ENCODE results near the gene SLC7A1. TPM values are rescaled to one million over a fixed set of nuclear protein-coding genes. Genes with fewer than 3 reads are reported as not detected.

The SLC7A1 gene
- total and polyA plus RNA-seq, 3 experiments from 2014 or later, result 7.2 to 161 (median 152) TPM

DNA sequence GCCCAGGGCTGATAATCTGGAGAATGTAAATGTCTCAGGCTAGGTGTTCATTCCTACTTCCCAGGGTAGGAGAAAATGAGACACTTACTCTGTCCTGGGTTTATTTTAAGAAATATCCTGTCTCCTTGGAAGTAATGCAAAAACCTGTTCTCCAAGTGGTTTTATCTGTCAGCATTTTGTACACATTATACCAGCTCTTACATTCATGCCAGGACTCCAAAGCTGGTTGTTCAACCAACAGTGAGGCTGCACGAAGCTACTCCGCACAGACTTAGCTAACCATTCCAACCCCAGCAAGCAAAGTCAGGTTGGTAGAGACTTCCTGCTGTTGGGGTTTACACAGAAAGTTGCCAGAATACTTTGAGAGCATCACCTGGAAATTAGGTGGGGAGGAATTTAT lies 55.6 kb downstream of the SLC7A1 start:
- no peak overlapping the region for H3K27ac Mint-ChIP-seq
- CTCF ChIA-PET, result no interaction called here

GRCh38 chr13:29538652-29539040 lies 56.8 kb downstream of the SLC7A1 start:
- H3K36me3 Mint-ChIP-seq, result peaks cover 0 to 50% (median 12%) of the 10 kb centered on the region in 3 donors
- Histone ChIP-seq H3K4me3 (ENCODE audit: low read length) (no peak overlapping the region), H3K4me1 (ENCODE audit: insufficient read depth, low read length) (no peaks in the 10 kb centered on the region), H3K27ac (ENCODE audit: low read depth, low read length) (no peak overlapping the region), H3K36me3 (ENCODE audit: insufficient read depth, low read length) (no peaks in the 10 kb centered on the region), H3K9me3 (ENCODE audit: low read length) (no peaks in the 10 kb centered on the region), H3K27me3 (ENCODE audit: insufficient read depth, low read length, poor library complexity, severe bottlenecking) (no peaks in the 10 kb centered on the region)
- peaks cover 21 to 38% (median 29%) of the 10 kb centered on the region in 3 donors for H3K4me1 Mint-ChIP-seq
- no peak for DNase-seq
- no peaks in the 10 kb centered on the region for H3K9me3 Mint-ChIP-seq
- ChIA-PET CTCF (no interaction called here), POLR2A (no interaction called here)
- no peaks in the 10 kb centered on the region for H3K27me3 Mint-ChIP-seq
- H3K4me3 Mint-ChIP-seq, result no peak overlapping the region
- H3K27ac Mint-ChIP-seq, result peak overlapping the region in 3 of 8 donors; percentile 24 to 86 (median 58)

More for the DNA sequence above, 55.6 kb downstream of the SLC7A1 start:
- H3K36me3 Mint-ChIP-seq, result peaks cover 0 to 44% (median 13%) of the 10 kb centered on the region in 3 donors
- no peak overlapping the region for H3K4me3 Mint-ChIP-seq
- no peak overlapping the region for H3K27ac ChIP-seq (ENCODE audit: low read depth, low read length)
- H3K9me3 Mint-ChIP-seq, result no peaks in the 10 kb centered on the region
- H3K36me3 ChIP-seq (ENCODE audit: insufficient read depth, low read length), result no peaks in the 10 kb centered on the region
- H3K4me1 Mint-ChIP-seq, result peaks cover 21 to 41% (median 38%) of the 10 kb centered on the region in 3 donors
- no peak overlapping the region for H3K4me3 ChIP-seq (ENCODE audit: low read length)
- no peaks in the 10 kb centered on the region for H3K27me3 ChIP-seq (ENCODE audit: insufficient read depth, low read length, poor library complexity, severe bottlenecking)
- no peaks in the 10 kb centered on the region for H3K4me1 ChIP-seq (ENCODE audit: insufficient read depth, low read length)
- no peaks in the 10 kb centered on the region for H3K27me3 Mint-ChIP-seq
- DNase-seq, result no peak
- POLR2A ChIA-PET, result no interaction called here
- no peaks in the 10 kb centered on the region for H3K9me3 ChIP-seq (ENCODE audit: low read length)

- no peak for DNase-seq
- Histone ChIP-seq H3K4me3 (ENCODE audit: low read length) (no peak overlapping the region), H3K27ac (ENCODE audit: low read depth, low read length) (no peak overlapping the region), H3K27me3 (ENCODE audit: insufficient read depth, low read length, poor library complexity, severe bottlenecking) (no peaks in the 10 kb centered on the region), H3K36me3 (ENCODE audit: insufficient read depth, low read length) (peaks cover 1% of the 10 kb centered on the region), H3K4me1 (ENCODE audit: insufficient read depth, low read length) (no peaks in the 10 kb centered on the region), H3K9me3 (ENCODE audit: low read length) (no peaks in the 10 kb centered on the region)
- H3K27me3 Mint-ChIP-seq, result no peaks in the 10 kb centered on the region
- no peaks in the 10 kb centered on the region for H3K9me3 Mint-ChIP-seq
- H3K4me3 Mint-ChIP-seq, result no peak overlapping the region
- H3K27ac Mint-ChIP-seq, result peak overlapping the region in 6 of 8 donors; percentile 10 to 86 (median 42)
- peaks cover 21 to 38% (median 24%) of the 10 kb centered on the region in 3 donors for H3K4me1 Mint-ChIP-seq
- ChIA-PET CTCF (no interaction called here), POLR2A (no interaction called here)
- peaks cover 0 to 50% (median 14%) of the 10 kb centered on the region in 3 donors for H3K36me3 Mint-ChIP-seq
Observed at GRCh38 chr13:29537736-29538651, 57.5 kb downstream of the SLC7A1 start.

- H3K27ac ChIP-seq (ENCODE audit: low read depth, low read length), result no peak overlapping the region
- peaks cover 0 to 59% (median 14%) of the 10 kb centered on the region in 3 donors for H3K36me3 Mint-ChIP-seq
- H3K4me1 ChIP-seq (ENCODE audit: insufficient read depth, low read length), result no peaks in the 10 kb centered on the region
- no peak overlapping the region for H3K4me3 Mint-ChIP-seq
- H3K27me3 ChIP-seq (ENCODE audit: insufficient read depth, low read length, poor library complexity, severe bottlenecking), result no peaks in the 10 kb centered on the region
- peaks cover 19 to 32% (median 19%) of the 10 kb centered on the region in 3 donors for H3K4me1 Mint-ChIP-seq
- no peaks in the 10 kb centered on the region for H3K9me3 ChIP-seq (ENCODE audit: low read length)
- no peaks in the 10 kb centered on the region for H3K27me3 Mint-ChIP-seq
- ChIA-PET POLR2A (no interaction called here), CTCF (no interaction called here)
- peak overlapping the region in 4 of 8 donors; percentile 12 to 63 (median 40) for H3K27ac Mint-ChIP-seq
- DNase-seq, result no peak
- peaks cover 10% of the 10 kb centered on the region for H3K36me3 ChIP-seq (ENCODE audit: insufficient read depth, low read length)
- H3K9me3 Mint-ChIP-seq, result no peaks in the 10 kb centered on the region
- H3K4me3 ChIP-seq (ENCODE audit: low read length), result no peak overlapping the region
Observed at GRCh38 chr13:29536853-29537252, 58.6 kb downstream of the SLC7A1 start.

- no peaks in the 10 kb centered on the region for H3K9me3 ChIP-seq (ENCODE audit: low read length)
- no peaks in the 10 kb centered on the region for H3K27me3 ChIP-seq (ENCODE audit: insufficient read depth, low read length, poor library complexity, severe bottlenecking)
- CTCF ChIA-PET, result no interaction called here
- H3K4me3 ChIP-seq (ENCODE audit: low read length), result no peak overlapping the region
- H3K27me3 Mint-ChIP-seq, result no peaks in the 10 kb centered on the region
- peaks cover 0 to 60% (median 12%) of the 10 kb centered on the region in 3 donors for H3K36me3 Mint-ChIP-seq
- H3K4me1 Mint-ChIP-seq, result peaks cover 13 to 24% (median 16%) of the 10 kb centered on the region in 3 donors
- H3K9me3 Mint-ChIP-seq, result no peaks in the 10 kb centered on the region
- H3K4me3 Mint-ChIP-seq, result no peak overlapping the region
- H3K36me3 ChIP-seq (ENCODE audit: insufficient read depth, low read length), result peaks cover 10% of the 10 kb centered on the region
- POLR2A ChIA-PET, result no interaction called here
- H3K4me1 ChIP-seq (ENCODE audit: insufficient read depth, low read length), result no peaks in the 10 kb centered on the region
- H3K27ac ChIP-seq (ENCODE audit: low read depth, low read length), result no peak overlapping the region
- H3K27ac Mint-ChIP-seq, result peak overlapping the region in 4 of 8 donors; percentile 15 to 73 (median 50)
- no peak for DNase-seq
Observed at GRCh38 chr13:29535663-29536655, 59.5 kb downstream of the SLC7A1 start.

- H3K36me3 ChIP-seq (ENCODE audit: insufficient read depth, low read length), result peaks cover 10% of the 10 kb centered on the region
- no peaks in the 10 kb centered on the region for H3K27me3 Mint-ChIP-seq
- no peaks in the 10 kb centered on the region for H3K27me3 ChIP-seq (ENCODE audit: insufficient read depth, low read length, poor library complexity, severe bottlenecking)
- POLR2A ChIA-PET, result no interaction called here
- no peak for DNase-seq
- peak overlapping the region in 1 of 8 donors; percentile 74 for H3K27ac Mint-ChIP-seq
- peaks cover 5 to 69% (median 18%) of the 10 kb centered on the region in 3 donors for H3K36me3 Mint-ChIP-seq
- H3K27ac ChIP-seq (ENCODE audit: low read depth, low read length), result no peak overlapping the region
- no peaks in the 10 kb centered on the region for H3K9me3 Mint-ChIP-seq
- H3K9me3 ChIP-seq (ENCODE audit: low read length), result no peaks in the 10 kb centered on the region
- CTCF ChIA-PET, result no interaction called here
- no peak overlapping the region for H3K4me3 Mint-ChIP-seq
- no peaks in the 10 kb centered on the region for H3K4me1 ChIP-seq (ENCODE audit: insufficient read depth, low read length)
- H3K4me1 Mint-ChIP-seq, result peaks cover 24 to 32% (median 25%) of the 10 kb centered on the region in 3 donors
- H3K4me3 ChIP-seq (ENCODE audit: low read length), result no peak overlapping the region
Observed at GRCh38 chr13:29534083-29534482, 61.4 kb downstream of the SLC7A1 start.

- Mint-ChIP-seq H3K36me3 (peaks cover 5 to 76% (median 20%) of the 10 kb centered on the region in 3 donors), H3K4me3 (no peak overlapping the region), H3K27ac (no peak overlapping the region), H3K27me3 (no peaks in the 10 kb centered on the region), H3K9me3 (no peaks in the 10 kb centered on the region), H3K4me1 (peaks cover 17 to 23% (median 22%) of the 10 kb centered on the region in 3 donors)
- POLR2A ChIA-PET, result no interaction called here
- no peaks in the 10 kb centered on the region for H3K27me3 ChIP-seq (ENCODE audit: insufficient read depth, low read length, poor library complexity, severe bottlenecking)
- CTCF ChIA-PET, result no interaction called here
- H3K4me1 ChIP-seq (ENCODE audit: insufficient read depth, low read length), result no peaks in the 10 kb centered on the region
- H3K9me3 ChIP-seq (ENCODE audit: low read length), result no peaks in the 10 kb centered on the region
- peaks cover 11% of the 10 kb centered on the region for H3K36me3 ChIP-seq (ENCODE audit: insufficient read depth, low read length)
- no peak for DNase-seq
- H3K4me3 ChIP-seq (ENCODE audit: low read length), result no peak overlapping the region
- H3K27ac ChIP-seq (ENCODE audit: low read depth, low read length), result no peak overlapping the region
Observed at GRCh38 chr13:29532821-29533220, 62.7 kb downstream of the SLC7A1 start.

Measured in CD8-positive, alpha-beta memory T cell (primary cell).